NB4 (cell line): Measurements from ENCODE around the gene LCN6.

ENCODE experiments used
- POLR2A ChIP-seq: IDR thresholded peaks from 2 replicates; pipeline ENCODE4 v1.6.1; 2011; ENCODE audit warnings: mild to moderate bottlenecking; ENCODE audit not compliant: insufficient read length; ENCODE audit errors: extremely low read depth
- TF ChIP-seq, protein P1 (sequence below): IDR thresholded peaks from one replicate; pipeline ENCODE4 v1.5.1; 2012; ENCODE audit warnings: low read depth, low read length

DNA sequence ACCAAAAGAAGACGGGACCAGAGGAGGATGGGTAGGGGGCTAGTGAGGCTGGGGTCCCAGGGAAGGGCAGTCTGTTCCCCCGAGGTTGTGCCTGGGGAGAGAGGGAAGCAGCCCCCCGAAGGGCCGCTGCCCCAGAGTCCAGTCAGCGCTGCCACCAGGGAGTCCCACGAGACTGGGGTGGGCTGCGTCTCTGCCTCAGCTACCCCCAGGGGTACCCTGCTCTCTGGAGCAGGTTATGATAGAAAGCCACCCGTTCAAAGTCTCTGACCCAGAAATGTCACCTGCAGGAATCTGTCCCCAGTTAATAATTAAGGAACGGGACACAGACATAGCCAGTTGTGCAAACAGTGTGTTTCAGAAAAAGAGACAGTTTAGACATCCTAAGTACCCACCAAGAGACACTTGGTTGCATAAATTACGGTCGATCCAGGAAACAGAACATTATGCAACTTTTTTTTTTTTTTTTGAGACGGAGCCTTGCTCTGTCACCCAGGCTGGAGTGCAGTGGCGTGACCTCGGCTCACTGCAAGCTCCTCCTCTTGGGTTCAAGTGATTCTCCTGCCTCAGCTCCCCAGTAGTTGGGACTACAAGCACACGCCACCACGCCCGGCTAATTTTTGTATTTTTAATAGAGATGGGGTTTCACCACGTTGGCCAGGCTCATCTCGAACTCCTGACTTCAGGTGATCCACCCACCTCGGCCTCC is 50.4 kb downstream of the LCN6 start:
- TF ChIP-seq POLR2A, result no peak
- TF ChIP-seq, protein P1, sequence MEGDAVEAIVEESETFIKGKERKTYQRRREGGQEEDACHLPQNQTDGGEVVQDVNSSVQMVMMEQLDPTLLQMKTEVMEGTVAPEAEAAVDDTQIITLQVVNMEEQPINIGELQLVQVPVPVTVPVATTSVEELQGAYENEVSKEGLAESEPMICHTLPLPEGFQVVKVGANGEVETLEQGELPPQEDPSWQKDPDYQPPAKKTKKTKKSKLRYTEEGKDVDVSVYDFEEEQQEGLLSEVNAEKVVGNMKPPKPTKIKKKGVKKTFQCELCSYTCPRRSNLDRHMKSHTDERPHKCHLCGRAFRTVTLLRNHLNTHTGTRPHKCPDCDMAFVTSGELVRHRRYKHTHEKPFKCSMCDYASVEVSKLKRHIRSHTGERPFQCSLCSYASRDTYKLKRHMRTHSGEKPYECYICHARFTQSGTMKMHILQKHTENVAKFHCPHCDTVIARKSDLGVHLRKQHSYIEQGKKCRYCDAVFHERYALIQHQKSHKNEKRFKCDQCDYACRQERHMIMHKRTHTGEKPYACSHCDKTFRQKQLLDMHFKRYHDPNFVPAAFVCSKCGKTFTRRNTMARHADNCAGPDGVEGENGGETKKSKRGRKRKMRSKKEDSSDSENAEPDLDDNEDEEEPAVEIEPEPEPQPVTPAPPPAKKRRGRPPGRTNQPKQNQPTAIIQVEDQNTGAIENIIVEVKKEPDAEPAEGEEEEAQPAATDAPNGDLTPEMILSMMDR, result no peak
